GM20000 (cell line): ENCODE results near the gene MAD1L1.

ENCODE experiments used
- DNase-seq: peaks from one replicate; pipeline ENCODE4 v3.0.0; 2012; ENCODE audit warnings: low spot score
- TF ChIP-seq, protein P1 (sequence below): IDR thresholded peaks from 2 replicates; pipeline ENCODE4 v1.5.1; 2012; ENCODE audit warnings: mild to moderate bottlenecking, control low read depth; ENCODE audit errors: extremely low read depth, missing control alignments

Gene MAD1L1

DNA sequence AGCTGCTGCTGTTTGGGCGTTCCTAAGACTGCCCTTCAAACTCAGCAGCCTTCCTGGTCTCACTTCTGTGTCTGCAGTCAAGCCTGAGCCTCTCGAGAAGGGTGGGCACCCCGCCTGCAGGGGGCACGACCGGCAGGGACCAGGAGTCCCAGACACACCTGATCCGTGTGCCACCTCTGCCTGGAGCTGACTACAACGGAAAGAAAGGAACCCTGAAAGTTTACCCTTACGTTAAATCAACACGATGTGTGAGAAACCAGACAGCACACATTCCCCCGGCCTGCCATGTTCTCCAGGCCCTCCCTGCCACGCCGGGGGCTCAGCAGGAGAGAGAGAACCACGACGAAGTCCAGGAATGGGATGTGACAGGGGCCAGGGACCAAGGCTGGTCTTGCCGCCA, 5.0 kb downstream of the MAD1L1 start:
- no peak for DNase-seq

GRCh38 chr7:2225830-2226229, 6.9 kb downstream of the MAD1L1 start:
- TF ChIP-seq, protein P1, sequence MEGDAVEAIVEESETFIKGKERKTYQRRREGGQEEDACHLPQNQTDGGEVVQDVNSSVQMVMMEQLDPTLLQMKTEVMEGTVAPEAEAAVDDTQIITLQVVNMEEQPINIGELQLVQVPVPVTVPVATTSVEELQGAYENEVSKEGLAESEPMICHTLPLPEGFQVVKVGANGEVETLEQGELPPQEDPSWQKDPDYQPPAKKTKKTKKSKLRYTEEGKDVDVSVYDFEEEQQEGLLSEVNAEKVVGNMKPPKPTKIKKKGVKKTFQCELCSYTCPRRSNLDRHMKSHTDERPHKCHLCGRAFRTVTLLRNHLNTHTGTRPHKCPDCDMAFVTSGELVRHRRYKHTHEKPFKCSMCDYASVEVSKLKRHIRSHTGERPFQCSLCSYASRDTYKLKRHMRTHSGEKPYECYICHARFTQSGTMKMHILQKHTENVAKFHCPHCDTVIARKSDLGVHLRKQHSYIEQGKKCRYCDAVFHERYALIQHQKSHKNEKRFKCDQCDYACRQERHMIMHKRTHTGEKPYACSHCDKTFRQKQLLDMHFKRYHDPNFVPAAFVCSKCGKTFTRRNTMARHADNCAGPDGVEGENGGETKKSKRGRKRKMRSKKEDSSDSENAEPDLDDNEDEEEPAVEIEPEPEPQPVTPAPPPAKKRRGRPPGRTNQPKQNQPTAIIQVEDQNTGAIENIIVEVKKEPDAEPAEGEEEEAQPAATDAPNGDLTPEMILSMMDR = no peak
- no peak for DNase-seq

More for the DNA sequence above, 5.0 kb downstream of the MAD1L1 start:
- TF ChIP-seq, protein P1 = no peak

DNA sequence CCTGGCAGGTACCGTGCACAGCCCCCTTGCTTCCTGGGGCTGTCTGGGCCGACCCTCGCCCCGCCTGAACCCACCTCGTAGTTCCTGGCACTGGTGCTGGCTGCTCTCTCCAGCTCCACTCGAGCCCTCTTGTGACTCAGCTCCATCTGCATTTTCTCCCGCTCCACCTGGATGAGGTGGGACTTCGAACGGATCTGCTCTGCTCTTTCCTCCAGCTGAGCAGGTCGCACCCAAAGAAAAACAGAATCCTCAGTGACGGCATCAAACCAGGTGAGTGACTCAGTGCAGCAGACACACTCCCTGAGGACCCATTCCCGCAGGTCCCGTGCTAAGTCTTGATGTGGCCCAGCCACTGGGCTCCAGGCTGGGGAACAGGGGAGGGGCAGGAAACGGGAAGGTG, 7.4 kb downstream of the MAD1L1 start:
- TF ChIP-seq, protein P1 = no peak
- DNase-seq = no peak

GRCh38 chr7:2224934-2225333, 7.8 kb downstream of the MAD1L1 start:
- no peak for DNase-seq
- TF ChIP-seq, protein P1 = no peak

DNA sequence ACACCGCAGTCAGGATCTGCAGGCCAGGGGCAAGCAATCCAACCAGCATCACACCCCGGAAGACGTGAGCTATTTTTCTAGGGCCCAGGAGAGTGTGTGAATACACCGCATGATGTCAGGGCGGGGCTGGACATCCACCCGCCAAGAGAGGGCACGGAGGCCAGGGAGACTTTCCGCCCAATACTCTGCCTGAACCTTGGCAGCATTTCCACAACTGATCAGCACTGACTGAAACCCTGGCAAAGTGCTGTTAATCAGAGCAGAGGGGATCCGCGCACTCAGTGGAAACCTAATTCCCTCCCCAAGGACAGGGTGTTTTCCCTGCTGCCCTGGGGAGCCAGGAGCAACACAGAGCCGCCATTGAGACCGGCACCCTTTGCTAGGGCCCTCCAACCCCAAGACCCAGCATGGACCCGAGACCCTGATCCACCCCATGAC, 8.2 kb downstream of the MAD1L1 start:
- TF ChIP-seq, protein P1 = no peak
- no peak for DNase-seq

GRCh38 chr7:2223321-2223720, 9.4 kb downstream of the MAD1L1 start:
- DNase-seq = no peak
- TF ChIP-seq, protein P1 = no peak

DNA sequence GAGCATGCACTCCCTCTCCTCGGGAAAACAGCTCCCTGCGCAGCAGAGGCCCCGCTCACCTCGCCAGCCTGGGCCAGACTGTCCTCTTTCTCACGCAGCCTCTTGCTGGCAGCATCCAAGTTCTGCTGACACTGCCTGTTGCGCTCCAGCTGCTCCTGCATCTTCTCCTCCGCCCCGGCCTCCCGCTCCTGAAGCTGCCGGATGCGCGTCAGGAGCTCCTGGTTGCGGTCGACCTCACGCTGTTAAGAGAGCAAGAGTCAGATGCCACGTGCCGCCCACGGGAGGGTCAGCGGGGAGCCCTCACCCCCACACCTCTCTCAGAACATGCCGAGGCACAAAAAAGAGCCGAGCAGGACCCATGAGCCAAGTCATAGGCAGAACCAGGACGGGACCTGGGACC, 10.2 kb downstream of the MAD1L1 start:
- no peak for DNase-seq

More for the DNA sequence above, 10.2 kb downstream of the MAD1L1 start:
- TF ChIP-seq, protein P1 = no peak
